ENCODE results near the gene OR2C1.
A peak's percentile ranks its signal among the peaks of the same experiment; 100 is the strongest.

OR2C1 gene

DNA sequence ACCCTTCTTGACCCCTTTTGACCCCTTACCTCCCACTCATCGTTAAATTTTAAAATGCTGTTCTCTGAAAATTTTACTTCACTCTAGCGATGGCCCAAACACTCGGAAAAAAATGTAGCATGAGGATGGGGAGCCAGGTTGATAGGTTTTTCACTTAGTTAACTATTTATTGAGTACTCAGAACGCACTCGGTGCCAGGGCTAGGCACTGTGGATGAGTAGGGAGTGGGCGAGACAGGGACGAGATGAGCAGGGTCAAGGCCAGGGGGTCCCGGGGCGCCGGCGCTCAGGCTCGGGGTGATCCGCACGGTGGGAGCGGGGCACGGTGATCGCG lies 44.7 kb downstream of the OR2C1 start:
- no peak for DNase-seq (ENCODE audit: low read depth, low spot score)

DNA sequence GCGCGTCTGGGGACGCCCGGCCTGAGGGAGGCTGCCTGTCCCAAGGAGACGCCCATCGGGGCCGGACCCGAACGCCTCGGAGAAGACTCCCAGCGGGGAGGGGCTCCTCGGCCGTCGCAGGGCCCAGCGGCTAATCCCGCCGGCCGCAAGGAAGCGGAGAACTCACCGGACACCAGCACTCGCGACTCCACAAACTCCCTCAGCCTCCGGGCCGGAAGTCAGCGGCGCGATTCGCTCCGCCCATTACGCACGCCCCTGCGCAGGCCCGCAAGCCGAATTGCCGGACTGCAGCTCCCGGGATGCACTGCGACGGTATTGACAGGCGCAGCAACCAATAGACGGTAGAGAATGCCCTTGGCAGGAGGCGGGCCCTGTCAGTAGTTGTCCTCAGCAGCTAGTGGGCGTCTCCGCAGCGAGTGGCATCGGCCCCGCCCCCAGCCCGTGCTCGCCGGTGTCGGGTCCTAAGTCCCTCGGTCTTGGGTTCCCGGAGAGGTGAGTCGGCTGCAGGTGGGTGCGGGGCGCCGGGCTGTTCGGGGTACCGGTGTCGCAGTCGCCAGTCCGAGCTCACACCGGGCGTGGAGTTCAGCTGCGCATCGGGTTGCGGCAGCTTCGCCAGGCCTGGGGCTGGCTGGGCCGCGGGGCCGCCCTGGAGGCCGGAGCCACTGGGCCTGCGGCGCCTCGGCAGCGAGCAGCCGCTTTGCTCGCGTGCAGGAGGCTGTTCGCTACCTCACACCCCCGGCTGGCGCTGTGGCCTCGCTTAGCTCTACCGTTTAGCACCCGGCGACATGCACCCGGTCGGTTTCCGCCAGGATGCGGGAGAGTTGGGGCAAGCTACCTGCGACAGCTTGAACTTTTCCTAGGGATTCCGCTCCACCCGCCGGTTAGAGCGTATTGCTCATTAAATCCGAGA lies 45.3 kb downstream of the OR2C1 start, which contains the start of the genes ZNF174 and ZSCAN32:
TSS of gene ZNF174 (plus strand) at position 437 of the 910 bp plus-strand sequence. CDS start 790 bp downstream, outside the sequence.
TSS of gene ZSCAN32 (minus strand) at position 226 of the 910 bp plus-strand sequence. CDS start 3,447 bp downstream, outside the sequence.
- DNase-seq (ENCODE audit: low read depth, low spot score), result peak; percentile 97

DNA sequence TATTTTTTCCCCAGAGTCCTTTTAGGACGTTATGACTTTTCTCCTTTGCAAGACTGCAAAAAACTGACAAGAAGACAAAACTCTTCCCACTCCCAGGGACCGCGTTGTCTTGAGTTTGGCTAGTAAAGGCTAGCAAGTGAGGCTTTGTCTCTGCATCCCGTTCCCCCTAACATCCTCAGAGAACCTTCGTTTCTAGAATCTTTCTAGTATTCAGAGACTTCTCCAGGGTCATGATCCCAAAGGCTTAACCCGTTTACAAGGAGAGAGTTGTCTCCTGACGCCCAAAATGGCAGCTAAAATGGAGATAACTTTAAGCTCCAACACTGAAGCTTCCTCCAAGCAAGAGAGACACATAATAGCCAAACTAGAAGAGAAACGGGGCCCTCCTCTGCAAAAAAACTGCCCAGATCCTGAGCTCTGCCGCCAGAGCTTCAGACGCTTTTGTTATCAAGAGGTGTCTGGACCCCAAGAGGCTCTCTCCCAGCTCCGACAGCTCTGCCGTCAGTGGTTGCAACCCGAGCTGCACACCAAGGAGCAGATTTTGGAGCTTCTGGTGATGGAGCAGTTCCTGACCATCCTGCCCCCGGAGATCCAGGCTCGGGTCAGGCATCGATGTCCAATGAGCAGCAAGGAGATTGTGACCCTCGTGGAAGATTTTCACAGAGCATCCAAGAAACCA lies 46.2 kb downstream of the OR2C1 start:
- DNase-seq (ENCODE audit: low read depth, low spot score), result no peak

Measured in smooth muscle cell of the brain vasculature (primary cell).